ENCODE measurements around the gene SPATA2. TPM values are rescaled to one million over a fixed set of nuclear protein-coding genes. Genes with fewer than 3 reads are reported as not detected.

The SPATA2 gene
- total RNA-seq, 2 experiments from 2014 or later: 7.4 to 8.2 TPM

Other genes with a start within 250 kb of the SPATA2 start
- 10 to 100 TPM; 11.2 to 14.3 TPM for gene B4GALT5, start 201.7 kb downstream of the SPATA2 start, total RNA-seq
- 10 to 100 TPM; 21.4 to 23.1 TPM for gene SLC9A8, start 102.7 kb downstream of the SPATA2 start, total RNA-seq
- gene RNF114, start 20.9 kb upstream of the SPATA2 start, total RNA-seq: 10 to 100 TPM; 55.8 to 59.5 TPM
- under 1 TPM in 1 of 2 experiments, not detected in 1; 0.15 TPM for gene SNAI1, start 67.5 kb upstream of the SPATA2 start, total RNA-seq
- gene UBE2V1, start 197.6 kb upstream of the SPATA2 start, total RNA-seq: 100 to 1,000 TPM; 111 to 144 TPM
- gene PEDS1, start 238.2 kb upstream of the SPATA2 start, total RNA-seq: 10 to 100 TPM; 27.9 to 31.3 TPM